Vagina (tissue), 2 donors: Measurements from ENCODE around the gene TALDO1.

ENCODE experiments used
- POLR2A ChIP-seq, 2 donors: fragments of 450-650 bp; IDR thresholded peaks; one replicate each; pipeline ENCODE4 v1.6.1; 2017; ENCODE audit warnings: antibody characterized with exemption in 2 of 2, mild to moderate bottlenecking in 2 of 2, moderate library complexity in 2 of 2
- TF ChIP-seq, protein P1 (sequence below), 3 experiments: fragments of 450-650 bp in 2 of 3; fragments of 200-600 bp in 1 of 3; sonication (generic) in 1 of 3; IDR thresholded peaks; one replicate each; pipeline ENCODE4 v1.5.1; 2017 to 2019; ENCODE audit warnings: antibody characterized with exemption in 3 of 3, mild to moderate bottlenecking in 2 of 3, moderate library complexity in 2 of 3

GRCh38 chr11:720017-720641, 27.1 kb upstream of the TALDO1 start:
- TF ChIP-seq, protein P1, sequence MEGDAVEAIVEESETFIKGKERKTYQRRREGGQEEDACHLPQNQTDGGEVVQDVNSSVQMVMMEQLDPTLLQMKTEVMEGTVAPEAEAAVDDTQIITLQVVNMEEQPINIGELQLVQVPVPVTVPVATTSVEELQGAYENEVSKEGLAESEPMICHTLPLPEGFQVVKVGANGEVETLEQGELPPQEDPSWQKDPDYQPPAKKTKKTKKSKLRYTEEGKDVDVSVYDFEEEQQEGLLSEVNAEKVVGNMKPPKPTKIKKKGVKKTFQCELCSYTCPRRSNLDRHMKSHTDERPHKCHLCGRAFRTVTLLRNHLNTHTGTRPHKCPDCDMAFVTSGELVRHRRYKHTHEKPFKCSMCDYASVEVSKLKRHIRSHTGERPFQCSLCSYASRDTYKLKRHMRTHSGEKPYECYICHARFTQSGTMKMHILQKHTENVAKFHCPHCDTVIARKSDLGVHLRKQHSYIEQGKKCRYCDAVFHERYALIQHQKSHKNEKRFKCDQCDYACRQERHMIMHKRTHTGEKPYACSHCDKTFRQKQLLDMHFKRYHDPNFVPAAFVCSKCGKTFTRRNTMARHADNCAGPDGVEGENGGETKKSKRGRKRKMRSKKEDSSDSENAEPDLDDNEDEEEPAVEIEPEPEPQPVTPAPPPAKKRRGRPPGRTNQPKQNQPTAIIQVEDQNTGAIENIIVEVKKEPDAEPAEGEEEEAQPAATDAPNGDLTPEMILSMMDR (IDR thresholded peaks at IDR 0.05) = no peak
- TF ChIP-seq POLR2A (IDR thresholded peaks at IDR 0.05) = no peak
